Activated CD8-positive, alpha-beta memory T cell treated with anti-CD3 and anti-CD28 coated beads for 1 hour (primary cell): ENCODE data around the gene SFXN4.
"Not testable (repeated sequence)": the region's sequence is repeated elsewhere in the genome, so short reads cannot be mapped to it uniquely, and the experiment has no call there.

ENCODE experiments used
- DNase-seq, 2 donors: peaks; one replicate each; pipeline ENCODE4 v3.0.0-alpha.2; 2020; ENCODE audit warnings: low read depth in 1 of 2; ENCODE audit errors: extremely low read depth in 1 of 2

Gene SFXN4

DNA sequence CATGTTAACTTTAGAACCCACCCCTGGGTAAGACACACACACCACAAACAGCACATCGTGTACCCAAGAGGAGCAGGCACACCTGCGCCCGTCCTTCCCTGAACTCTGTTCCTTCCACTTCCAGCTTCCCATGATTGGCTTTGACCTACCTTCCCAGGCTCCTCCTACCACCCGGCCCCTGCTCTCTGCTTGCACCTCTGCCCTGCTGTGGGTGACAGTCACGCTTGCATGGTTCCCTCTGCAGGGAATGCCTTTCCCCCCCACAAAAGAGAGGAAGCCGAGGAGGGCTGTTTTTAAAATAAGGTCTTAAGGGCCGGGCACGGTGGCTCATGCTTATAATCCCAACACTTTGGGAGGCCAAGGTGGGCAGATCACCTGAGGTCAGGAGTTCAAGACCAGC is 16.4 kb downstream of the SFXN4 start:
- DNase-seq = no peak

DNA sequence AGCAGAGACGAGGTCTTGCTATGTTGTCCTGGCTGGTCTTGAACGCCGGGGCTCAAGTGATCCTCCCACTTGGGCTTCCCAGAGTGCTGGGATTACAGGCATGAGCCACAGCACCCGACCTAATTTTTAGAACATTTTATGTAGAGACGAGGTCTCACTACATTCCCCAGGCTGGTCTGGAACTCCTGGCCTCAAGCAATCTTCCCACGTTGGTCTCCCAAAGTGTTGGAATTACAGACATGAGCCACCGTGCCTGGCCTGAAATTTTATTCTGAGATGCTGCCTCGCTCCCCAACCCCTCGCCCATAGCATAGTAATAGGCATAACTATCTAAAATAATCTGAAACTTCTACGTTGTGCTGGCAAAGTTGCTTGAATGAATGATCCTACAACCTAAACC is 21.9 kb downstream of the SFXN4 start:
- DNase-seq = no peak

DNA sequence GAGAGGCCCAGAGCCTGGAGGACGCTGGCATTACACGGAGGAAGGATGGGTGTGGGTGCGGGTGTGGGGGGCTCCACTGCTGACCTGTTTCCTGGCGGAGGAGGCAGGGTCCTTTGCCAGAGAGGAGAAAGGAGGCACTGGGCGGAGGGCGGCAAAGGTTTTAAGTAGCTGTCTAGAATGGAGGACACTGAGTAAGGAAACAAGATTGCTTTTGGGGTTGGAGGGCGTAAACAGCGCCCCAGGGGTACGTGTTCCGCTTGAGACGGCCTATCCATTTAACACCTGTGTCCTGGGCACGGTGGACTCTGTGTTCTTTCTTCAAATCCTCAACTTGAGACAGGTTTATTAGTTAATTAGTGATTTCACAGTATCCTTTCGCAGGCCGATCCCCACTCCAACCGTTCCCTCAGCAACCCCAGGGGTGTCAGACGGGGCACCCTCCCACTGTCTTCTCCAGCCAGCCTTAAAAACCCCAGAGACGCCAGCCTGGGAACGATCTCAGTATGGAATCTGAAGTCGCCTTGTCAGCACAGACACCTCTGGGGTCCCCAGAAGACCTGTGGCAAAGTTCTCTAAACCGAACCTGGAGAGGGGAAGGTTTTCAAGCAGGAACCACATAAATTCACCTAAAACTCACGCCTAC is 24.8 kb downstream of the SFXN4 start:
- no peak for DNase-seq

DNA sequence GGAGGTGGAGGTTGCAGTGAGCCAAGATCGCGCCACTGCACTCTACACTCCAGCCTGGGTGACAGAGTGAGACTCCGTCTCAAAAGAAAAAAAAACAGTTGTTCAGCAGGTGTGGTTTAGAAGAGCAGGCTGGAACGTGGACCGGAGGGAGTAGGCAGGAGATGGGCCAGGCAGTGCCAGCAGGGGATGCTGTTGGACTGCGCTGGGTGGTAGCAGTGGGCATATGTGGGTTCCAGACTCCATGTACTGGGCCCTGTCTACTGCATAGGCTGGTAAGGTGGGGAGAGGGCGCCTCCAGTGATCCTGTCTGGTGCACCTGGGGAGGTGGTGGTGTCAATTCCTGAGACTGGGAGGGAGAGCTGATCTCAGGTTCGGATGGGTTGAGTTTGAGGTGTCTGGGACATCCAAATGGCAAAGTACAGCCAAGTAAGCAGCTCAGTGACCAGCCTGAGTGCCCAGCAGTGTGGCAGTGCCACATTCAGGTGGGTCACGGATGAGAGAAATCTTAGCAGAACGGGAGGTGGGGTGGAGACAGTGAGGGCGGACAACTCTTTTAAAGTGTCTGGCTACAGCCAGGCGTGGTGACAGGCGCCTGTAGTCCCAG is 25.9 kb downstream of the SFXN4 start:
- DNase-seq = peak; percentile 8 to 34

DNA sequence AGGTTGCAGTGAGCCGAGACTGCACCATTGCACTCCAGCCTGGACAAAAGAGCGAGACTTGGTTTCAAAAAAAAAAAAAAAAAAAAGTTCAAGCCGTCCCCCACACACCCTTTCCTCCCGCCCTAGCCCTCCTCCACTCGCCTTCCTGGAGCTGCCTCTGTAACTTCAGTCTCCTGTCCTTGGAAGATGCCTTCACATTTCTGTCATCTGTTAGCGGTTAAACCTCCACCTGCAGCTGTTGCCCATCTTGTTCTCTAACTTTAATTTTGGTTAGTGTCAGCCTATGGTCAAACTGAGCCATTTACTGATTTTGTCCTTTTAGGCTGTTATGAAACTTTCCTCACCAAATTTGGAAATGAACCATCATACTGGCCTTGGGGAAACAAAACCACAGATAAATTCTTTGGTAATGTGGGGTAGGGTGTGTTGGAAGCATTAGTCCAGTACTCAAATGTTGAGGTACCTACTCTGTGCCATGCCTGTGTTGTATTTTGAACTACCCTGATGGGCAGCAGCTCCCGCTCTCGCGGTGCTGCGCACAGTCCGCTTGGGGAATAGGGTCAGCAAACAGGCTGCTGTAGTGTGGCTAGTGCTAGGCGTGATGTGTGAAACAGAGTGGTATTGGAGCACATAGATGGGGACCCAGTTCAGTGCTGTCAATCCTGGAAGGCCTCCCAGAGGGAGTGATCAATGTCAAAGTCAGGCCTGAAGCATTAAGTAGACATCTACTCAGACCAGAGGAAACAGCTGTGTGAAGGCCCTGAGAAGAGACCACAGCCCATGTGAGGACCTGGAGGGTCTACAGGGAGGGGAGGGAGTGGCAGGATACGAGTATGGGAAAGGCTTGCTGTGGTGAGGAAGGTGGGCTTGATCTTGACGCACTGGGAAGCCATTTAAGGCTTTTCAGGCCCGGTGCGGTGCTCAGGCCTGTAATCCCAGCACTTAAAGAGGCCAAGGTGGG is 26.9 kb downstream of the SFXN4 start:
- DNase-seq = no peak

DNA sequence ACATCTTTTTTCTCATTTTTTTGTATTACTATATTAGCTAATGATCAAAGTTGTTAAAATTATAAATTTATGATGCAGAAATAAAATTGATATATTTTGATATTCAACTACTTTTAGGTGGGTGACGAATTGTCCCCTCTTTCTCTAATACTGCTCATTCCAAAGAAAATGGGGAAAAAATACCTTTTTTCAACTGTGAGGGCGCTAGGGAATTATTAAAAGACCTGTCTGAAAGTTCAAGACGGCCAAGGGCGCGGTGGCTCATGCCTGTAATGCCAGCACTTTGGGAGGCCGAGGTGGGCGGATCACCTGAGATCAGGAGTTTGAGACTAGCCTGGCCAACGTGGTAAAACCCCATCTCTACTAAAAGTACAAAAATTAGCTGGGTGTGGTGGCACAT is 27.6 kb downstream of the SFXN4 start:
- DNase-seq = not testable (repeated sequence)

DNA sequence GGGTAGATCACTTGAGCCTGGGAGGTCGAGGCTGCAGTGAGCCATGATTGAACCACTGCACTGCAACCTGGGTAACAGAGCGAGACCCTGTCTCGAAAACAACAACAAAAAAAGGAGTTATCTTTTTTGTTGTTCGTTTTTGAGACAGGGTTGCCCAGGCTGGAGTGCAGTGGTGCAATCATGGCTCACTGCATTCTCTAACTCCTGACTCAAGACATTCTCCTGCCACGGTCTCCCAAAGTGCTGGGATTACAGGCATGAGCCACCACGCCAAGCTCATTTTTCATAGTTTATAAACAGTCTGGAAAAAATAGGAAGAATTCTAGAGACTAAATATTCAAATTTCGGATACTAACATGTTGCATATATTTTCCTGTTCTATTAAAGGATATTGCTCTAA is 29.4 kb downstream of the SFXN4 start:
- no peak for DNase-seq

DNA sequence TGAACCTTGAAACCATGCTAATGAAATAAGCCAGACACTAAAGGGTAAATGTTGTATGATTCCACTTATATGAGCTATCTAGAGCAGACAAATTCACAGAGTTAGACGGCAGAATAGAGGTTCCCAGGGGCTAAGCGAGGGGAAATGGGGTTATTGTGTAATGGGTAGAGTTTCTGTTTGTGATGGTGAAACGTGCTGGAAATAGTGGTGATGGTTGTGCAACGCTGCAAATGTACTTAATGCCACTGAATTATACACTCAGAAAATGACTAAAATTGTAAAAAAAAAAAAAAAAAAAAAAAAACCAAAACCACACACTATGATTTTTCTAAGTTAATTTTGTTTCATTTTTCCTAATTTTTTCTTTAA is 30.0 kb downstream of the SFXN4 start:
- DNase-seq = no peak

DNA sequence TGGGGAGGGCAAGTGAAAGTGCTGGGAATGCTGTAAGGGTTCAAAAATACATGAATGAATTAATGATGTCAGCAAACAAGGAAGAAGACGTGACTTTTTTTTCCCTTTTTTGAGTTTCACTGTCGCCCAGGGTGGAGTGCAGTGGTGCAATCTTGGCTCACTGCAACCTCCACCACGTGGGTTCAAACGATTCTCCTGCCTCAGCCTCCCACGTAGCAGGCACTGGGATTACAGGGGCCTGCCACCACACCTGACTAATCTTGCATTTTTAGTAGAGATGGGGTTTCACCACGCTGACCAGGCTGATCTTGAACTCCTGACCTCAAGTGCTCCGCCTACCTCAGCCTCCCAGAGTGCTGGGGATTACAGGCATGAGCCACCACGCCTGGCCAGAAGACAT is 31.6 kb downstream of the SFXN4 start:
- no peak for DNase-seq

DNA sequence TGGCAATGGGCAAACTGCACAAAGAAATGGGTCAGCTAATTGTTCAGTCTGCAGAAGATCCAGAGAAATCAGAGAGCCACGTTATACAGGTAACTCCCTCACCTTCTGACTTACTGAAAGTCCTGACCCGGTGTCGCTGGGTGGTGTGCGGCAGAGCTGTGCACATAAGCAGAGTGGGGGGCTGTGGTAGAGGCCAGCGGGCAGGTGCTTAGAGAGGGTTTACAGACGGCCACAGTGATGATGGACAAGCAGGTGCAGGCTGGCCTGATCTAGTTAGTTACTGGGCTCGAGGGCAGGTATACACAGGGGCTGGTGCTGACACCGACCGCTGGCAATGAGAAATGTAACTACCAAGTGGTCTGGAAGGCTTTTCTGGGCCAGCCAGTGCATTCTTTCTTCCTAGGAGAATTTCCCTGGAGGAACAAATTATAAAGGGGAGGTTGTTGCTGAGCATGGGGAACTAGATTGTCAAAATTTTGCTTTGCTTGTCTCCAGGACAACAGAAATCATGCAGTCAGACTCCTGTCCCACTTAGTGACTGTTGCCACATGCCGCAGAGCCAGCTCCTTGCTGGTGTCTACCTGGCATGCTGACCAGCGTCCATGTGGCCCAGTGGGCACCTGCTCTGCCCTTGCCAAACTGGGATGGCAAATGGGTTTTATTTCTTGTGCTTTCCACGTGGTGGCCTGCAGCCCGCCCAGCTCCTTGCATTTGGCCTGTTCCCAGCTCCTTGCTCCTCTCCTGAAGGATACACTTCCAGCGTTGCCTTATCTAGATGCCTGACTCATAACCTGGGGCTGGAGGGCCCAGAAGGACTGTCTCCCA is 32.8 kb downstream of the SFXN4 start:
- no peak for DNase-seq

DNA sequence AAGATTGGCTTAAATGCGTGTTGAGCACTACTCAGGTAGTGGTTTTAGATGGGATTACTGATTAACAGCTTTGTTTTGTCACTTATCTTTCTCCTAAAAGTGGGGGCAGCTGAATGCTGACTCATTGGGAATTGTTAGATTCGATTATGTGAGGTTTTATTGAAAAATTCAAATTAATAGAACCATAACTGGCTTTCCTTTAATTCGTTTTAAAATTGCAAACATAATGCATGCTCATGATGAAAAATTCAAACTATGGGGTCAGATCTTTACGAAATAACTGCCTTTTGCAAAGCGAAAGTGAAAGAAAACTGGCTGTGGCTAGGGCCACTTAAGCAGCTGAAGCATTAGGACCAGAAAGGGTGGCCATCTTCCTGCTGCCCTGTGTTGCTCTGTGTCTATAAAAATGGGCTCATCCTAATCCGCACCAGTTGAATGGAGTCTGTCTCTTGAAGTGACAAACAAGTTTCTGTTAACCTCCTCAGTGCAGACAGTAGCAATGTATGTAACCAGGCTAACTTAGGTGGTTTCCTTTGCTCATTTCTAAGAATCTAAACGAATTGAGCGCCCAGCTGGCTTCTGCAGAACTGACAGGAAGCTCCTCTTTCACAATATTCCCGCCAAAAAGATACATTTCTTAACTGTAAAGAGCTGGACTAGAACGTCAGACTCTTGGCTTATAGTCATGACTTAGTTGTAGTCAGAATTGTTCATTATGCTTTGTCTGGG is 33.8 kb downstream of the SFXN4 start:
- DNase-seq = no peak

DNA sequence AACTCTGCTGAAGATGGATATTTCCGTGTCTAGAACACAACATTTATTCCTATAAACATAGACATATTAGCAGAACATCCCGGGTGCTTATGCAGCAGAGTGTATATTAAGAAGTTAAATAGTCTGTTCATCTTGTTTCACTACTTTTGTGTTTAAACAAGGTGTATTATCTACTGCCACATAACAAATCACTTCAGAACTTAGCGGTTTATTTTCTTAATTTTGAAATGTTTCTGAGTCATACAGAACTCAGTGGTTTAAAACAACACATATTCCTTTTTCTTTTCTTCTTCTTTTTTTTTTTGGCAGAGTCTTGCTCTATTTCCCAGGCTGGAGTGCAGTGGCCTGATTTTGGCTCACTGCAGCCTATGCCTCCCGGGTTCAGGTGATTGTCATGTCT is 35.8 kb downstream of the SFXN4 start:
- DNase-seq = no peak

DNA sequence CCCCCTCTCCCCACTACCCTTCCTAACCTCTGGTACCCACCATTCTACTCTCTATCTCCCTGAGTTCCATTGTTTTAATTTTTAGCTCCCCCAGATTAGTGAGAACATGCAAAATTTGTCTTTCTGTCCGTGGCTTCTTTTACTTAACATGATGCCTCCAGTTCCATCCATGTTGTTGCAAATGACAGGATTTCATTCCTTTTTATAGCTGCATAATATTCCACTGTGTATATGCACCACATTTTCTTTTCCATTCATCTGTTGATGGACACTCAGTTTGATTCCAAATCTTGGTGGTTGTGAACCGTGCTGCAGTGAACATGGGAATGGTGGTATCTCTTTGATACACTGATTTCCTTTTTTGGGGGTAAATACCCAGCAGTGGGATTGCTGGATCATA is 39.6 kb downstream of the SFXN4 start:
- DNase-seq = no peak

DNA sequence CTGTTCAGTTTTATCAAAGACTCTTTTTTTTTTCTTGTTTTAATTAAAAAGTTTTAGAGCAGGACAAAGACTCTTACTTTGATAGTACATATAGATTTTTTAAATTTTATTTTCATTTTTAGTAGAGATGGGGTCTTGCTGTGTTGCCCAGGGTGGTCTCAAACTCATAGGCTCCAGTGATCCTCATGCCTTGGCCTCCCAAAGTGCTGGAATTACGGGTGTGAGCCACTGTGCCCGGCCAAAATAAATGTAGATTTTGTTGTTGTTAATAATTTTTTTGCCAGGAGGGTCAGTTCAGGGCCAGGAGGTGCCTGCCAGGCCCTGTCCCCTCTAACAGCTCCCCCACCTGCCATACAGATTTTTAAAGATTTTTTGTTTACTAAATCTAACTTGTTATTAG is 44.6 kb downstream of the SFXN4 start:
- DNase-seq = no peak

DNA sequence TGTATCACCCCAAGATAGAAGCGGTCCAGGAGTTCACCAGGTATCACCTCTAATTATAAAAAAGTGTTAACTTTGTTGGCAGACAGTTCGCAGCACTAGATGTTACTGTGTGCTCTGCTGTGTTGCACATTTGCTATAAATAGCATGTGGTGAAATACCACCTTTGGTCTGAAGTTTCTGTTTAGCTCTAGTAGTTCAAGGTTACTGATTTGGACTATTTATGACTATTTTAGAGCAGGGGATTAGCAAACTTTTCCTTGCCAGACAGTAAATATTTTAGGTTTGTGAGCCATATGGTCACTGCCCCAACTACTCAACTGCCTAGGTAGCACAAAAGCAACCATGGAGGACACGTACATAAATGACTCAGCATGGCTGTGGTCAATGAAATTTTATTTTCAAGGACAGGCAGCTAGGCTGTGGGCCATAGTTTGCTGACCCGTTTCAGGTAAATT is 45.1 kb downstream of the SFXN4 start:
- no peak for DNase-seq

DNA sequence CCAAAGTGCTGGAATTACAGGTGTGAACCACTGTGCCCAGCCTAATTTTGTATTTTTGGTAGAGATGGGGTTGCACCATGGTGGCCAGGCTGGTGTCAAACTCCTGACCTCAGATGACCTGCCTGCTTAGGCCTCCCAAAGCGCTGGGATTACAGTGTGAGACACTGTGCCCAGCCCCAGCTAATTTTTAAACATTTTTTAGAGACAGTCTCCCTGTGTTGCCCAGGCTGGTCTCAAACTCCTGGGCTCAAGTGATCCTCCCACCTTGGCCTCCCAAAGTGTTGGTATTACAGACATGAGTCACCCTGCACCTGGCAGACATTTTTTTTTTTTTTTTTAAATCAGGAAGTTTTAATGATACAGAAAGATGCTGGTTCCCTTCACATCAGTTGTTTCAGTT is 46.1 kb downstream of the SFXN4 start:
- DNase-seq = no peak

DNA sequence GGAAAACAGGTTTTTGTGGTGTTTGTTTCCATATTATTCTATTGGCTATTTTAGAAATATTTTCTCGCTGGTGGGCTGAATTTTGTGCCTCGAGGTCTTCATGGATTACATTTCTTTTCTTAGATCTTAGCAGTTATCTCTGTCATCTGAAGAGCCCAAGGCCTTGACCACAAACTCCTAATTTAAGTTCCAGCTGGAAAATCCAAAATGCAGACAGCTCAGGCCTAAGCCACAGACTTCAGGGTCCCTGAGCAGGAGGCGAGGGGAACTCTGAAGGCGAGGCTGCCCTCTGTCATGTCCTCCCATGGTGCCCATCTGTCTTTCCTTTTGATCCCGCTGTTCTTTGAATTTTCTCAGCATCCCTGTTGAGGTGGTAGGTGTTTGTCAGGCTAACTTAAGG is 47.3 kb downstream of the SFXN4 start:
- DNase-seq = no peak

DNA sequence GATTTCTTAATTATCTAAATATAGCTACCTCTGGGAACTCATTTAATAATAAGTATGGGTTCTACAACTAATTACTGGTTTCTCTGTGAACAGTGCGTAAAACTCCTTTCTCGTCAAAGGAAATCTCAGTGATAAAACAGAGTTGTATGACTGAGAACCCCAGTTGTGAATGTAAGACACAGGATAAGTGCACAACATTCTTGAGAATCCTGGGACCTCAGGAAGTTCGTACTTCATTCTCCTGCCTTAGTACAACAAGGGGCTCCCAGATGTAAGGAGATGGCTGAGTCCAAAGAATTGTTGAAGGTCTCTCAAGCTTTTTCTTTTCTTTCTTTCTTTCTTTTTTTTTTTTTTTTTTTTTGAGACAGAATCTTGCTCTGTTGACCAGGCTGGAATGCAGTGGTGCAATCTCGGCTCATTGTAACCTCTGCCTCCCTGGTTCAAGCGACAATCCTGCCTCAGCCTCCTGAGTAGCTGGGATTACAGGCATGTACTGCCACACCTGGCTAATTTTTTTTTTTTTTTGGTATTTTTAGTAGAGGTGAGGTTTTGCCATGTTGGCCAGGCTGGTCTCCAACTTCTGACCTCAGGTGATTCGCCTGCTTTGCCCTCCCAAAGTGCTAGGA is 49.1 kb downstream of the SFXN4 start:
- DNase-seq = no peak

DNA sequence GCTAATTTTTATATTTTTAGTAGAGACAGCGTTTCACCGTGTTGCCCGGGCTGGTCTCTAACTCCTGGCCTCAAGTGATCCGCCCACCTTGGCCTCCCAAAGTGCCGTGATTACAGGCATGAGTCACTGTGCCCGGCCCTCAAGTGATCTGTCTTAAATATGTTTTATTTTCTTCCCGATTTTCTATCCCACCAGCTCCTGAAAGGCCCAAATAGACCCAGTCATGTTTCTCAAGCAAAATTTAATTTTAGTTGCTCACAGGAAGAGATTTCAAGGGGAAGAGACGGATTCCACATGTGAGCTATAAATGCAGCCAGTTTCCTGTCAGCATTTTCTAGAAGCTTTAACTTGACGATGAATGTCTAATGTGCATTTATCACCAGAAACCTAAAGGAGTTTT is 49.6 kb downstream of the SFXN4 start:
- DNase-seq = no peak
